ENCODE data around the gene WASL.
A peak's percentile ranks its signal among the peaks of the same experiment; 100 is the strongest.
"Not testable (repeated sequence)": the region's sequence is repeated elsewhere in the genome, so short reads cannot be mapped to it uniquely, and the experiment has no call there.

The WASL gene

GRCh38 chr7:123769371-123769770 lies 20.6 kb upstream of the WASL start:
- DNase-seq (ENCODE audit: low spot score): no peak

GRCh38 chr7:123768493-123768892 lies 19.7 kb upstream of the WASL start:
- DNase-seq (ENCODE audit: low spot score): no peak

GRCh38 chr7:123763191-123763661 lies 14.4 kb upstream of the WASL start:
- DNase-seq (ENCODE audit: low spot score): no peak

- no peak for DNase-seq (ENCODE audit: low spot score)
These were observed 12.9 kb upstream of the WASL start for GRCh38 chr7:123761729-123762128.

- DNase-seq (ENCODE audit: low spot score): no peak
These were observed 8.3 kb upstream of the WASL start for GRCh38 chr7:123757095-123757494.

GRCh38 chr7:123755338-123755737 lies 6.5 kb upstream of the WASL start:
- DNase-seq (ENCODE audit: low spot score): no peak

GRCh38 chr7:123754271-123754871 lies 5.6 kb upstream of the WASL start:
- no peak for DNase-seq (ENCODE audit: low spot score)

- DNase-seq (ENCODE audit: low spot score): no peak
These were observed 3.7 kb upstream of the WASL start for GRCh38 chr7:123752534-123752933.

- DNase-seq (ENCODE audit: low spot score): no peak
These were observed 3.0 kb upstream of the WASL start for GRCh38 chr7:123751821-123752220.

GRCh38 chr7:123750389-123751230 lies 1.8 kb upstream of the WASL start:
- DNase-seq (ENCODE audit: low spot score): no peak

- DNase-seq (ENCODE audit: low spot score): no peak
These were observed 694 bp upstream of the WASL start for GRCh38 chr7:123749537-123749857.

GRCh38 chr7:123748171-123748733 lies 551 bp downstream of the WASL start:
- DNase-seq (ENCODE audit: low spot score): peak; percentile 16

GRCh38 chr7:123747620-123748141 lies 1.1 kb downstream of the WASL start:
- peak; percentile 71 for DNase-seq (ENCODE audit: low spot score)

GRCh38 chr7:123746931-123747488 lies 1.8 kb downstream of the WASL start:
- no peak for DNase-seq (ENCODE audit: low spot score)

GRCh38 chr7:123746055-123746454 lies 2.7 kb downstream of the WASL start:
- DNase-seq (ENCODE audit: low spot score): no peak

GRCh38 chr7:123745437-123745836 lies 3.4 kb downstream of the WASL start:
- DNase-seq (ENCODE audit: low spot score): no peak

- DNase-seq (ENCODE audit: low spot score): no peak
These were observed 4.4 kb downstream of the WASL start for GRCh38 chr7:123744416-123744815.

- no peak for DNase-seq (ENCODE audit: low spot score)
These were observed 6.9 kb downstream of the WASL start for GRCh38 chr7:123741940-123742339.

GRCh38 chr7:123738808-123739207 lies 10.0 kb downstream of the WASL start:
- DNase-seq (ENCODE audit: low spot score): no peak

GRCh38 chr7:123738356-123738755 lies 10.4 kb downstream of the WASL start:
- no peak for DNase-seq (ENCODE audit: low spot score)

- DNase-seq (ENCODE audit: low spot score): not testable (repeated sequence)
These were observed 11.6 kb downstream of the WASL start for GRCh38 chr7:123737168-123737674.

- DNase-seq (ENCODE audit: low spot score): no peak
These were observed 13.3 kb downstream of the WASL start for GRCh38 chr7:123735539-123735938.

- no peak for DNase-seq (ENCODE audit: low spot score)
These were observed 14.3 kb downstream of the WASL start for GRCh38 chr7:123734498-123734897.

Data from Ammon's horn (tissue), 1 donor.